Naive thymus-derived CD8-positive, alpha-beta T cell (primary cell): ENCODE data around the gene DALRD3. TPM values are rescaled to one million over a fixed set of nuclear protein-coding genes. Genes with fewer than 3 reads are reported as not detected.

Experiments
- ATAC-seq, 2 donors: fragments of 150-1000 bp; cut with Tn5 transposase in 1 of 2; sonication (Bioruptor Pico), chemical (Tn5 transposase) in 1 of 2; 1 replicate in 1 of 2; 2 replicates in 1 of 2; pipeline ENCODE4 v1.10.0; 2021; ENCODE audit warnings: mild to moderate bottlenecking in 2 of 2, moderate library complexity in 2 of 2
- POLR2A ChIA-PET: fragments of 350-600 bp; sonication (Branson Sonifier 250); formaldehyde crosslinking; loops from one replicate; lab custom pipeline; 2021; ENCODE audit warnings: antibody characterized with exemption; lab: Charles Lee
- DNase-seq, 10 donors: peaks; one replicate each; pipeline versions ENCODE4 v3.0.0 to v3.0.0-alpha.2; 2020 to 2022
- H3K27ac Mint-ChIP-seq, 10 donors: one replicate each; pipeline ENCODE4 v1.8.0; 2020 to 2022; ENCODE audit warnings: mild to moderate bottlenecking in 10 of 10, mixed read lengths in 10 of 10, moderate library complexity in 4 of 10, inconsistent platforms in 1 of 10
- H3K27me3 Mint-ChIP-seq, 5 donors: one replicate each; pipeline ENCODE4 v1.8.0; 2021 to 2022; ENCODE audit warnings: mixed read lengths in 5 of 5
- H3K36me3 Mint-ChIP-seq, 3 donors: one replicate each; pipeline ENCODE4 v1.8.0; 2020 to 2022; ENCODE audit warnings: mixed read lengths in 3 of 3, mild to moderate bottlenecking in 2 of 3, inconsistent platforms in 1 of 3
- H3K4me1 Mint-ChIP-seq, 4 donors: one replicate each; pipeline ENCODE4 v1.8.0; 2021 to 2022; ENCODE audit warnings: mixed read lengths in 4 of 4
- H3K4me3 Mint-ChIP-seq, 10 donors: one replicate each; pipeline ENCODE4 v1.8.0; 2020 to 2022; ENCODE audit warnings: mild to moderate bottlenecking in 10 of 10, mixed read lengths in 10 of 10, moderate library complexity in 6 of 10, inconsistent platforms in 1 of 10
- H3K9me3 Mint-ChIP-seq, 9 donors: one replicate each; pipeline ENCODE4 v1.8.0; 2020 to 2022; ENCODE audit warnings: mixed read lengths in 9 of 9, mild to moderate bottlenecking in 3 of 9, inconsistent platforms in 1 of 9, moderate library complexity in 1 of 9
- polyA plus RNA-seq, 3 donors: library from polyadenylated mRNA; unstranded; fragments of 300-500 nt; fragmentation: Illumina TruSeq; gene quantifications; one replicate each; pipeline ENCODE4 v1.2.3, GENCODE V29; 2021
- total RNA-seq, 8 experiments: library from RNA in 2 of 8; stranded (reverse) in 2 of 8; gene quantifications; one replicate each; pipeline ENCODE4 v1.2.3 and lab custom pipeline; 2021 to 2026

The DALRD3 gene, protein sequence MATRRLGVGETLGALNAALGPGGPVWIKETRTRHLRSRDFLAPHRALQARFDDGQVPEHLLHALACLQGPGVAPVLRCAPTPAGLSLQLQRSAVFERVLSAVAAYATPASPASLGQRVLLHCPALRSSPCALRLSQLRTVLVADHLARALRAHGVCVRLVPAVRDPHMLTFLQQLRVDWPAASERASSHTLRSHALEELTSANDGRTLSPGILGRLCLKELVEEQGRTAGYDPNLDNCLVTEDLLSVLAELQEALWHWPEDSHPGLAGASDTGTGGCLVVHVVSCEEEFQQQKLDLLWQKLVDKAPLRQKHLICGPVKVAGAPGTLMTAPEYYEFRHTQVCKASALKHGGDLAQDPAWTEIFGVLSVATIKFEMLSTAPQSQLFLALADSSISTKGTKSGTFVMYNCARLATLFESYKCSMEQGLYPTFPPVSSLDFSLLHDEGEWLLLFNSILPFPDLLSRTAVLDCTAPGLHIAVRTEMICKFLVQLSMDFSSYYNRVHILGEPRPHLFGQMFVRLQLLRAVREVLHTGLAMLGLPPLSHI
- total RNA-seq (10 to 100 TPM; 23.9 to 24.2 TPM), polyA plus RNA-seq (10 to 100 TPM; 20.8 to 21.9 (median 21.8) TPM), total RNA-seq (lab: John Stamatoyannopoulos, UW) (17.9 to 33.2 (median 20.7) reads per million in 6 experiments)

DNA sequence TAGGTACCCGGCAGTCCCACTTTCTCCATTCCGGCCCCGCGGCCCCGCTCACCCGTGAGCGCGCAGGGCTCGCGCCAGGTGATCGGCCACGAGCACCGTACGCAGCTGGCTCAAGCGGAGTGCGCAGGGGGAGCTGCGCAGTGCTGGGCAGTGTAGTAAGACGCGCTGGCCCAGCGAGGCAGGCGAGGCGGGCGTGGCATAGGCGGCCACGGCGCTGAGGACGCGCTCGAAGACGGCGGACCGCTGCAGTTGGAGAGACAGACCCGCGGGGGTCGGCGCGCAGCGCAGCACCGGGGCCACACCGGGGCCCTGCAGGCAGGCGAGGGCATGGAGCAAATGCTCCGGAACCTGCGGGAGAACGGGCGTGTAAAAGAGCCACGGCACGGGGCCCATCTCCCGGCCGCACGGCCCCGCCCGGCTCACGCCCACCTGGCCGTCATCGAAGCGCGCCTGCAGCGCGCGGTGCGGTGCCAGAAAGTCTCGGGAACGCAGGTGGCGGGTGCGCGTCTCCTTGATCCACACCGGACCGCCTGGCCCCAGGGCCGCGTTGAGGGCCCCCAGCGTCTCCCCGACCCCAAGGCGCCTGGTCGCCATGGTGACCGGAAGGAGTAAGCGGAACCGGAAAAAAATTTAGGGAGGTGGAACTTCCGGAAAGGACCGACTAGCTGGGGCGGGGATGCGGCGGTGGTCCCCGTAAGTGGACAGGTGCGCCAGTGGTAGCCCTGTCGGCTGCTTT lies at the start of gene DALRD3:
DALRD3 (minus strand) TSS at position 610 of the 736 bp plus-strand sequence; CDS start at position 594, 16 bp downstream.
- Mint-ChIP-seq H3K36me3 (peaks cover 0 to 18% (median 4%) of the 10 kb centered on the region in 3 donors), H3K4me3 (peak within 1 kb of the TSS; percentile 83 to 99 (median 96)), H3K4me1 (peaks cover 11 to 49% (median 33%) of the 10 kb centered on the region in 4 donors), H3K27me3 (peaks cover 0 to 1% (median 0%) of the 10 kb centered on the region in 5 donors), H3K27ac (peak within 1 kb of the TSS; percentile 79 to 98 (median 88)), H3K9me3 (no peaks in the 10 kb centered on the region)
- DNase-seq (peak; percentile 37 to 75 (median 59)), ATAC-seq (peak; percentile 14 to 18)
- POLR2A ChIA-PET, result interaction anchor here (0.7 to 10.4 kb wide), 7 partner anchors 11 to 99 kb away, joined by 3 to 278 read pairs (median 9); partner anchors contain the start of genes ARIH2, IMPDH2, P4HTM and QRICH1

DNA sequence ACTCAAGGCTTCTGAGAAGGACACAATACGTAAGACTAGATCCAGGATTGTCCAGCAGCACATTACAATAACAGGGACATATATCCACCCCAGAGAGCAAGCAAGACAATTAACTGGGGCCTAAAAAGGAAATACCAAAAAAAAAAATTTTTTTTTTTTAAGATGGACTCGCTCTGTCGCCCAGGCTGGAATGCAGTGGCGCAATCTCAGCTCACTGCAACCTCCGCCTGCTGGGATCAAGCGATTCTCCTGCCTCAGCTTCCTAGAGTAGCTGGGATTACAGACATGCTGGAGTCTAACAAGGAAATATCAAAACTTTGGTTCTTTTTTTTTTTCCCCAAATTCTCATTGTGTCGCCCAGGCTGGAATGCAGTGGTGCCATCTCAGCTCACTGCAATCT lies 39.6 kb upstream of the DALRD3 start:
- H3K27ac Mint-ChIP-seq, result peak overlapping the region in 2 of 10 donors; percentile 23 to 75
- POLR2A ChIA-PET, result interaction anchor here (0.7 kb wide), 1 partner anchor 70 kb away, joined by 3 read pairs; no protein-coding TSS in a partner anchor
- no peaks in the 10 kb centered on the region for H3K9me3 Mint-ChIP-seq
- peaks cover 5 to 87% (median 19%) of the 10 kb centered on the region in 3 donors for H3K36me3 Mint-ChIP-seq
- peaks cover 3 to 12% (median 7%) of the 10 kb centered on the region in 4 donors for H3K4me1 Mint-ChIP-seq
- no peak for DNase-seq
- ATAC-seq, result no peak
- no peak overlapping the region for H3K4me3 Mint-ChIP-seq
- no peaks in the 10 kb centered on the region for H3K27me3 Mint-ChIP-seq

DNA sequence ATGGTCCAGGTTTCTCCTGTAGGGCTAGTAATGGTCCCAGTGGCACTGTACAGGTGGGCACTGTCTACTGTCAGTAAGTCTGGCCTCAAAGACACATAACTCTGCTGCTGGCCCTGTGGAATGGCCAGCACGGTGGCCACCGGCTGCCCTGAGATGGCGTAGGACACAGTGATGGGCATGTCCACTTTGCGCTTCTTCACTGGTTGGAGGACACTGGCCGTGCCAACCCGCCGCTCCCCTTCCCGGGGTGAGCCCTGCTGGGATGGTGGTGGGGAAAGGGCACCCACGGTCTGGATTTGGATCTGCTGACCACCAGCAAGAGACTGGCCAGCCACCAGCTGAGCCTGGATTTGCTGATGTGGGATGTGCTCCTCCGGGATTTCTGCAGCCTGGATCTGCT lies 38.9 kb upstream of the DALRD3 start:
- ATAC-seq, result no peak
- POLR2A ChIA-PET, result no interaction called here
- Mint-ChIP-seq H3K36me3 (peaks cover 5 to 87% (median 19%) of the 10 kb centered on the region in 3 donors), H3K27ac (no peak overlapping the region), H3K9me3 (no peaks in the 10 kb centered on the region), H3K4me3 (no peak overlapping the region), H3K27me3 (no peaks in the 10 kb centered on the region), H3K4me1 (peaks cover 3 to 13% (median 9%) of the 10 kb centered on the region in 4 donors)
- DNase-seq, result no peak

DNA sequence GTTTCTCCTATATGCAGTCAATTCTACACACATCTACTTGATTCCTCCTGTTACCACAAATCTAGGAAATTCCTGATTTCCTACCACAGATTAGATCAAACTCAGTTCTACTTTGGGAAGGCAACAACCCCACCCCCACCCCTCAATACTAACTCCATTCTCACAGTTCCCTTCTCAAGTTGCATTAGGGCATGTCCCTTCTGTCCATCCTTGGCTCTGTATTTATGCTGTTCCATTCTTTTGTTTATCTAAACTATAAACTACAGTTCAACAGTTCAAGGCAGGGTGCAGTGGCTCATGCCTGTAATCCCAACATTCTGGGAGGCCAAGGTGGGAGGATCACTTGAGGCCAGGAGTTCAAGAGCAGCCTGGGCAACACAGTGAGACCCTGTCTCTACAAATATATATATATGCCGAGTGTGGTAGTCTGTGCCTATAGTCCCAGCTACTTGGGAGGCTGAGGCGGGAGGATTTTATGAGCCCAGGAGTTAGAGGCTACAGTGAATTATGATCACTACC lies 36.0 kb upstream of the DALRD3 start:
- POLR2A ChIA-PET, result no interaction called here
- Mint-ChIP-seq H3K4me3 (no peak overlapping the region), H3K27me3 (no peaks in the 10 kb centered on the region), H3K9me3 (no peaks in the 10 kb centered on the region), H3K36me3 (peaks cover 5 to 85% (median 19%) of the 10 kb centered on the region in 3 donors), H3K4me1 (peaks cover 9 to 32% (median 24%) of the 10 kb centered on the region in 4 donors), H3K27ac (peak overlapping the region in 8 of 10 donors; percentile 16 to 80 (median 58))
- no peak for ATAC-seq
- no peak for DNase-seq

DNA sequence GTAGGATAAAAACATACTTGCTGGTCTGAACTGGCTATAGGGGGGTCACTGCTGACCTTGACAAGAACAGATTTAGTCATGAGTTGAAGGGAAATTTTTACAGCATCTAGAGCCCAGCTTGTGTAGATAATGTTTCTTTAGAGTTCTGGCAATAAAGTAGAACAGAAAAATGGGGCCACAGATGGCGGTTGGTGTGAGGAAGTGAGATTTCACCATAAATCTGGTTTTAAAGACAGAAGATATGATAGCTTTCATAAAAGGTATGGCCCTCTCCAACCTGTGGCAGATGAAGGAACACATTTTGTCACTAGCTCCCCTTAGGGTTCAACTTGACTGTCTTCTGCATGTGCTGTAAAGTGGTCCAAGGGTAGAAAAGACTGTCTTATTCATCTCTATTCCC lies 35.2 kb upstream of the DALRD3 start:
- POLR2A ChIA-PET, result interaction anchor here (0.9 kb wide), 1 partner anchor 67 kb away, joined by 4 read pairs; the partner anchor contains the start of gene USP19
- peaks cover 5 to 82% (median 19%) of the 10 kb centered on the region in 3 donors for H3K36me3 Mint-ChIP-seq
- H3K9me3 Mint-ChIP-seq, result no peaks in the 10 kb centered on the region
- DNase-seq (no peak), ATAC-seq (no peak)
- H3K4me1 Mint-ChIP-seq, result peaks cover 9 to 32% (median 24%) of the 10 kb centered on the region in 4 donors
- peak overlapping the region in 3 of 10 donors; percentile 16 to 57 (median 51) for H3K27ac Mint-ChIP-seq
- no peaks in the 10 kb centered on the region for H3K27me3 Mint-ChIP-seq
- no peak overlapping the region for H3K4me3 Mint-ChIP-seq

DNA sequence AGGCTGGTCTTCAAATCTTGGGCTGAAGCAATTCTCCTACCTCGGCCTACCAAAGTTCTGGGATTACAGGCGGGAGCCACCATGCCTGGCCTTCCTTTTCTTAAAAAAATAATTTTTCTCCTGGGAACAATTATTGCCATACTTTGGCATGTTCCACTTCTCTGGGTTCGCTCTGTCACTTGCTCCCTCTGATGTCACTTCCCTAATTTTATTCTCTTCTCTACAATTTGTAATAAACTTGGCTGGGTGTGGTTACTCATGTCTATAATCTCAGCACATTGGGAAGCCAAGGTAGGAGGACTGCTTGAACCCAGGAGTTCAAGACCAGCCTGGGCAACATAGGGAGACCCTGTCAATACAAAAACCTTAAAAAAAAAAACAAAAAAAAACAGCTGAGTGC lies 16.9 kb upstream of the DALRD3 start:
- Mint-ChIP-seq H3K36me3 (peaks cover 0 to 78% (median 9%) of the 10 kb centered on the region in 3 donors), H3K9me3 (no peaks in the 10 kb centered on the region), H3K27me3 (no peaks in the 10 kb centered on the region), H3K4me1 (peaks cover 0 to 11% (median 3%) of the 10 kb centered on the region in 4 donors), H3K4me3 (no peak overlapping the region), H3K27ac (peak overlapping the region in 2 of 10 donors; percentile 36 to 61)
- no peak for DNase-seq
- no peak for ATAC-seq
- POLR2A ChIA-PET, result no interaction called here

DNA sequence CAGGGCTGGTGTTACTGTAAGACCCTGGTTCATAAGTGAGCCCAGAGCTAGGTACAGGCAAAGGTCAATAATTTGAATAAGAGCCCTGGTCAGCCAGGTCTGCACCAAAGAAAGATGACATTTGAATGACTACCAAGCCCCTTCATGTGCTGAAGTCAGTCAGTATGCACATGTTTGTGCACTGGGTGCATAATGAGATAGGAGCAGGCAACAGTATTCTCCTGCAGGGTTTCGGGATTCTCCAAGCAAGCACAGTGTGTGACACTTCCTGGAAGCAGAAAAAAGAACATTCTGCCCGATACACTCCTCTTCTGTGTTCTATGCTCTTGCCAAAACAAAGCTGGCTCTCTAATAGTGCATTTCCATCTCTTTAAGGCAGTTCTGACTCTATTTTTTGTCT lies 16.3 kb upstream of the DALRD3 start:
- DNase-seq (no peak), ATAC-seq (no peak)
- peaks cover 2 to 14% (median 3%) of the 10 kb centered on the region in 4 donors for H3K4me1 Mint-ChIP-seq
- peaks cover 0 to 73% (median 9%) of the 10 kb centered on the region in 3 donors for H3K36me3 Mint-ChIP-seq
- no peaks in the 10 kb centered on the region for H3K27me3 Mint-ChIP-seq
- POLR2A ChIA-PET, result interaction anchor here (1.4 kb wide), 1 partner anchor 12 kb away, joined by 5 read pairs; the partner anchor contains the start of gene NDUFAF3
- peak overlapping the region in 3 of 10 donors; percentile 8 to 51 (median 16) for H3K27ac Mint-ChIP-seq
- H3K9me3 Mint-ChIP-seq, result no peaks in the 10 kb centered on the region
- no peak overlapping the region for H3K4me3 Mint-ChIP-seq

DNA sequence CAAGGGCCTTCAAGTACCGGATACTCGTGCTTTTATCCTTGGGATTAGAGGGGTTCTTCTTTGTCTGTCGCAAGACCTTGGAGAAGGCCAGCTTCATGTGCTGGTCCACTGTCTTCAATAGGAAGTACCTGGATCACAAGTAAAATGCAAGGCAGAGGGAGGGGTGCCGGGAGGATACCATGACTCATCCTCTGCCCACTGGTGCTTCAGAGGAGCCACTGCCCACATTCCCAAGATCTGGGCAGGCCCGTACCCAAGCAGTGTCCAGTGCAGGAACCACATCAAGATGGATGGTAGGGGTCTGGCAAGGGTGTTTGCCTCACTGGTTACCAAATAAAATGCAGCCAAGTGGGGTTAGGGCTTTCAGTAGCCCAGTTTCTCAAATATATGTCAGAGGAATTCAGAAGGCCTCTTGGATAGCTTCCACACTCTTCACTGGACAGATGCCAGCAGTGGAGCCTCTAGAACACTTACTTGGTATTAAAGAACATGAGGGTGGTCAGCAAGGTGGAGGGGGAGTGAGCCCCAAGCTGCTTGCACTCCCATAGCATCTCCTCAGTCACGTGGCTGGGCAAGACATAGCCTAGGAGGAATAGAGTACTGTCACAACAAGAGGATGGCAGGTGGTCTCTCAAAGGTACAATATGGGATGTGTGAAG lies 14.4 kb upstream of the DALRD3 start:
- Mint-ChIP-seq H3K36me3 (peaks cover 0 to 77% (median 9%) of the 10 kb centered on the region in 3 donors), H3K27me3 (no peaks in the 10 kb centered on the region), H3K27ac (peak overlapping the region in 3 of 10 donors; percentile 55 to 90 (median 66)), H3K4me1 (peaks cover 15 to 30% (median 20%) of the 10 kb centered on the region in 4 donors), H3K4me3 (no peak overlapping the region), H3K9me3 (no peaks in the 10 kb centered on the region)
- DNase-seq, result no peak
- POLR2A ChIA-PET, result interaction anchor here (1.0 kb wide), 1 partner anchor 11 kb away, joined by 5 read pairs; the partner anchor contains the start of gene NDUFAF3
- no peak for ATAC-seq

DNA sequence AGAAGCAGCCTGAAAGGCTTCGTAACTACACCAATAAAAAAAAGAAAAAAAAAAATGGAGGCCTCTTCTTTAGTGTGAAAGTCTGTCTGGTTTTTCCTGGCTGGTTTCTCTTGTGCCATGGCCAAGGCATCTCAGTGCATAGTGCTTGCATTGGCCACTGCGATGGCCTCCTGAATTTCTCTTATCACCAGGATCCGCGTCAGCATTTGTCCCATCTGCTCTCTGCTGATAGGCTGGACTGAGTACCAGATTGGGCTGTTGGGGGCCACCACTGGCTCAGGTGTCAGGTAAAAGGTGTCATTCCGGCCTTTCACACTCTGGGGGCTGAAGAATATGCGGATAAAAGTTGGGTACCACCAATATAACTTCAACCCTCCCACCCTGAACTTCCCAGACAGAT lies 11.9 kb upstream of the DALRD3 start:
- peaks cover 21 to 35% (median 30%) of the 10 kb centered on the region in 4 donors for H3K4me1 Mint-ChIP-seq
- no peak overlapping the region for H3K4me3 Mint-ChIP-seq
- H3K9me3 Mint-ChIP-seq, result no peaks in the 10 kb centered on the region
- no peak for DNase-seq
- POLR2A ChIA-PET, result interaction anchor here (2.3 kb wide), 1 partner anchor 9 kb away, joined by 18 read pairs; the partner anchor contains the start of gene NDUFAF3
- peak overlapping the region in 8 of 10 donors; percentile 19 to 99 (median 82) for H3K27ac Mint-ChIP-seq
- H3K36me3 Mint-ChIP-seq, result peaks cover 0 to 65% (median 9%) of the 10 kb centered on the region in 3 donors
- no peak for ATAC-seq
- H3K27me3 Mint-ChIP-seq, result no peaks in the 10 kb centered on the region

DNA sequence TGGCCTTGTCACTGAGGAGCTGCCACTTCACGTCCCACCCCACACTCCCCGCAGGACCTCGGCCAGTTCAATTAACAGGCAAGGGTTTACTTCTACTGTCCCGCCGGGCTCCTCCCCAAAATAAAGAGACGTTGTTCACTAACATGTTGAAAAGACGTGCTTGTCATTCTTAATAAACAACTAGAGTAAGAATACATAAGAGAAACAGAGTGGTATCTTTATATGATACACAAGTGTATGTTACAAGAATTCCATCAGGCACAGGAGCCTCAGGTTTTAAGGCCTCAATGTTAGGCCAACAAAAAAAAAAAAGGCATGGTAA lies 11.1 kb upstream of the DALRD3 start:
- no peak for ATAC-seq
- H3K9me3 Mint-ChIP-seq, result no peaks in the 10 kb centered on the region
- peak overlapping the region; percentile 93 to 100 (median 99) for H3K27ac Mint-ChIP-seq
- peaks cover 19 to 39% (median 35%) of the 10 kb centered on the region in 4 donors for H3K4me1 Mint-ChIP-seq
- peak overlapping the region; percentile 87 to 96 (median 96) for H3K4me3 Mint-ChIP-seq
- POLR2A ChIA-PET, result interaction anchor here (0.6 to 10.8 kb wide), 13 partner anchors 9 to 1037 kb away, joined by 3 to 194 read pairs (median 4); partner anchors contain the start of genes ARIH2, DALRD3, IP6K2 and KLHDC8B
- H3K27me3 Mint-ChIP-seq, result no peaks in the 10 kb centered on the region
- DNase-seq, result no peak
- peaks cover 0 to 65% (median 9%) of the 10 kb centered on the region in 3 donors for H3K36me3 Mint-ChIP-seq
